HepG2 (cell line): Measurements from ENCODE around the gene NUP88. TPM values are rescaled to one million over a fixed set of nuclear protein-coding genes. Genes with fewer than 3 reads are reported as not detected.
"Not testable (repeated sequence)": the region's sequence is repeated elsewhere in the genome, so short reads cannot be mapped to it uniquely, and the experiment has no call there.

Experiments
- ATAC-seq: fragments of 200-7000 bp; cut with Tn5 transposase; 3 replicates; pipeline ENCODE4 v1.9.1; 2020; ENCODE audit warnings: mild to moderate bottlenecking, moderate library complexity
- BruUV-seq: library from RNA; stranded (reverse); fragments of 400-500 nt; replicated peaks from 2 replicates; lab custom pipeline; 2021; lab: Mats Ljungman, UMichigan
- CTCF ChIA-PET: fragments of 300-600 bp; formaldehyde crosslinking; extraction: SDS; loops from one replicate; lab custom pipeline; 2021; ENCODE audit warnings: low total read pairs, inconsistent platforms, low intra/inter-chr PET ratio; lab: Yijun Ruan, JAX
- POLR2A ChIA-PET: fragments of 350-600 bp; sonication (Branson Sonifier 250); formaldehyde crosslinking; loops from one replicate; lab custom pipeline; 2020; ENCODE audit warnings: antibody characterized with exemption, inconsistent platforms; lab: Yijun Ruan, JAX
- DNase-seq: peaks from one replicate; pipeline ENCODE4 v3.0.0-alpha.2; 2015; ENCODE audit warnings: low spot score
- FAIRE-seq: peaks from 3 replicates; lab custom pipeline; 2011; peaks lifted over from hg19 to GRCh38; lab: Jason Lieb, UNC
- H2AFZ ChIP-seq: one replicate; pipeline ENCODE4 v1.6.1; 2011; ENCODE audit warnings: low read length, inconsistent platforms
- H3K27ac ChIP-seq: fragments of 300-600 bp; 3 replicates; pipeline ENCODE4 v1.8.0; 2011; ENCODE audit warnings: mixed run types, mild to moderate bottlenecking, mixed read lengths, low read length, inconsistent platforms; ENCODE audit not compliant: insufficient read depth; ENCODE audit errors: extremely low read length
- H3K27me3 ChIP-seq, 2 experiments: fragments of 200-600 bp in 1 of 2; 2 replicates in 1 of 2; 3 replicates in 1 of 2; pipeline versions ENCODE4 v1.6.0 to v1.8.0; 2011; ENCODE audit warnings: low read length in 2 of 2, mild to moderate bottlenecking in 2 of 2, moderate library complexity in 2 of 2, inconsistent platforms in 1 of 2; ENCODE audit not compliant: insufficient read depth in 2 of 2, control insufficient read depth in 1 of 2
- H3K36me3 ChIP-seq, 2 experiments: fragments of 200-600 bp in 1 of 2; replicated peaks in 1 of 2; 2 replicates in 1 of 2; 3 replicates in 1 of 2; pipeline versions ENCODE4 v1.5.1 to v1.8.0; 2011; ENCODE audit warnings: low read length in 2 of 2, inconsistent platforms in 1 of 2; ENCODE audit not compliant: insufficient read depth in 2 of 2, control insufficient read depth in 1 of 2
- H3K4me1 ChIP-seq: 2 replicates; pipeline ENCODE4 v1.5.1; 2012; ENCODE audit warnings: low read length, inconsistent platforms; ENCODE audit not compliant: insufficient read depth
- H3K4me2 ChIP-seq: 2 replicates; pipeline ENCODE4 v1.6.0; 2011; ENCODE audit warnings: low read depth, low read length, inconsistent platforms
- H3K4me3 ChIP-seq, 3 experiments: fragments of 200-600 bp in 1 of 3; sonication (generic), shearing (Covaris generic) in 1 of 3; replicated peaks in 1 of 3; 2 replicates each; pipeline ENCODE4 v1.5.1; 2011 to 2016; ENCODE audit warnings: low read length in 3 of 3, inconsistent platforms in 2 of 3, low read depth in 2 of 3, mild to moderate bottlenecking in 2 of 3, control low read depth in 1 of 3, mixed read lengths in 1 of 3; ENCODE audit not compliant: insufficient read depth in 1 of 3
- H3K79me2 ChIP-seq: one replicate; pipeline ENCODE4 v1.6.1; 2011; ENCODE audit warnings: low read length, inconsistent platforms; ENCODE audit not compliant: insufficient read depth
- H3K9ac ChIP-seq: 2 replicates; pipeline ENCODE4 v1.6.0; 2011; ENCODE audit warnings: mild to moderate bottlenecking, low read depth, low read length, inconsistent platforms; ENCODE audit not compliant: insufficient read depth
- H3K9me3 ChIP-seq: 2 replicates; pipeline ENCODE4 v1.5.1; 2012; ENCODE audit warnings: mild to moderate bottlenecking, low read length
- H4K20me1 ChIP-seq: 2 replicates; pipeline ENCODE4 v1.6.0; 2011; ENCODE audit warnings: inconsistent platforms, mild to moderate bottlenecking, low read length, moderate library complexity; ENCODE audit not compliant: insufficient read depth
- POLR2G ChIP-seq: fragments of 200-400 bp; formaldehyde crosslinking; IDR thresholded peaks from 2 replicates; pipeline ENCODE4 v1.6.1; 2018; ENCODE audit warnings: mild to moderate bottlenecking, low read depth, low read length, moderate library complexity
- RBFOX2 ChIP-seq: fragments of 200-400 bp; formaldehyde crosslinking; IDR thresholded peaks from 2 replicates; pipeline ENCODE4 v1.6.1; 2017; ENCODE audit warnings: low read depth, mild to moderate bottlenecking, low read length
- ZNF251 ChIP-seq: sonication (generic); formaldehyde crosslinking; IDR thresholded peaks from 2 replicates; pipeline ENCODE4 v1.9.0; 2021; ENCODE audit warnings: mild to moderate bottlenecking, missing genetic modification reagents
- WGBS: methylation state at CpG from one replicate; pipeline ENCODE4 v1.1.6; 2017; ENCODE audit warnings: low lambda C conversion rate; 5-methylcytosine and 5-hydroxymethylcytosine counted together
- in situ Hi-C: cut with HindIII; loops from 2 replicates; pipeline ENCODE4 v1.10.0; 2017; ENCODE audit warnings: low pct_unique_long_range_greater_than_20kb; ENCODE audit not compliant: extremely low pct_ligation_motif_present
- intact Hi-C: fragments of 100-400 bp; cut with micrococcal nuclease; formaldehyde crosslinking; loops from one replicate; pipeline ENCODE4 v1.10.0; 2022; ENCODE audit not compliant: unreplicated experiment
- polyA plus RNA-seq, 8 experiments: library from polyadenylated mRNA; depleted of rRNA in 3 of 8; stranded (reverse) in 7 of 8; unstranded in 1 of 8; fragments of >200 nt; fragmentation: Illumina TruSeq in 4 of 8; extraction: Trizol in 4 of 8; gene quantifications; 2 replicates each; pipeline versions ENCODE4 v1.2.1 to v1.2.3, GENCODE V29; 2011 to 2016; ENCODE audit warnings: low read depth in 4 of 8, missing spikeins in 1 of 8, mixed read lengths in 1 of 8; ENCODE audit not compliant: insufficient read depth in 1 of 8
- total RNA-seq, 5 experiments: library from RNA; depleted of rRNA; stranded (reverse); fragments of >200 nt; fragmentation: Illumina TruSeq; extraction: Trizol; gene quantifications; 2 replicates each; pipeline ENCODE4 v1.2.3, GENCODE V29; 2016; ENCODE audit warnings: low read depth in 1 of 5

NUP88 gene
- total and polyA plus RNA-seq, 2 of the 13 experiments (the other 11 are each of a cell fraction or from before 2014, with no cell fraction given) = 48.2 to 130 TPM

- DNase-seq (no peak), FAIRE-seq (no peak), ATAC-seq (no peak)
- H3K4me1 ChIP-seq = peaks cover 29% of the 10 kb centered on the region
- H2AFZ ChIP-seq = no peak overlapping the region
- POLR2A ChIA-PET = interaction anchor here (1.7 kb wide), 1 partner anchor 27 kb away, joined by 15 read pairs; no protein-coding TSS in a partner anchor
- peaks cover 42% of the 10 kb centered on the region for H3K79me2 ChIP-seq
- peak overlapping the region; percentile 74 to 90 (median 84) for H3K4me3 ChIP-seq
- no peaks in the 10 kb centered on the region; a peak in 1 of 5 replicates for H3K27me3 ChIP-seq
- TF ChIP-seq RBFOX2 (peak; percentile 59), ZNF251 (CRISPR knock-in tag) (no peak)
- H3K27ac ChIP-seq = peak overlapping the region; percentile 84
- in situ Hi-C loops (no loop called here), intact Hi-C loops (loop anchor here (2.0 kb wide), 1 partner anchor 27 kb away; no protein-coding TSS in a partner anchor)
- peak overlapping the region; percentile 94 for H3K9ac ChIP-seq
- 12% methylated on average over 5 of the region's 5 CpGs for WGBS
- peaks cover 22 to 40% of the 10 kb centered on the region in 2 experiments for H3K36me3 ChIP-seq
- BruUV-seq = no TSS peak
- no peaks in the 10 kb centered on the region for H3K9me3 ChIP-seq
- CTCF ChIA-PET = interaction anchor here (1.2 kb wide), 1 partner anchor 18 kb away, joined by 3 read pairs; the partner anchor contains the start of gene NUP88
- peak overlapping the region; percentile 72 for H3K4me2 ChIP-seq
- peaks cover 3% of the 10 kb centered on the region; the same call in 1 of the 2 replicates for H4K20me1 ChIP-seq
Observed at GRCh38 chr17:5437721-5438317, 18.4 kb upstream of the NUP88 start.

- H3K4me3 ChIP-seq, DNase-seq, H3K9me3 ChIP-seq, BruUV-seq, ATAC-seq, CTCF ChIA-PET, in situ Hi-C loops, H2AFZ ChIP-seq, H4K20me1 ChIP-seq, H3K27me3 ChIP-seq, FAIRE-seq, H3K27ac ChIP-seq, H3K9ac ChIP-seq, intact Hi-C loops: not testable (repeated sequence)
- H3K4me1 ChIP-seq = peaks cover 41% of the 10 kb centered on the region
- TF ChIP-seq POLR2G = 0 out of 2 replicates have a peak, but pooled peaks have one; percentile 1
- peaks cover 19 to 48% of the 10 kb centered on the region in 2 experiments for H3K36me3 ChIP-seq
- peaks cover 42% of the 10 kb centered on the region for H3K79me2 ChIP-seq
- POLR2A ChIA-PET = interaction anchor here (1.1 kb wide), 1 partner anchor 29 kb away, joined by 3 read pairs; no protein-coding TSS in a partner anchor
- 97% methylated on average over 12 of the region's 12 CpGs for WGBS
- H3K4me2 ChIP-seq = 0 out of 2 replicates have a peak overlapping the region, but pooled peaks have one; percentile 72
Observed at GRCh38 chr17:5435781-5436315, 16.4 kb upstream of the NUP88 start.
